Neural cell (in vitro differentiated cells): ENCODE data around the gene PDS5B.

Experiments used
- CTCF ChIP-seq: fragments of 450-650 bp; IDR thresholded peaks from 2 replicates; pipeline ENCODE4 v1.5.1; 2014; ENCODE audit warnings: antibody characterized with exemption, mild to moderate bottlenecking, moderate library complexity; ENCODE audit not compliant: poor library complexity, severe bottlenecking
- EP300 ChIP-seq: fragments of 450-650 bp; conservative IDR thresholded peaks from 2 replicates; pipeline ENCODE4 v1.6.1; 2014; ENCODE audit warnings: antibody characterized with exemption, mild to moderate bottlenecking, moderate library complexity; ENCODE audit not compliant: poor library complexity, severe bottlenecking
- EZH2 ChIP-seq: fragments of 200-600, 300-800 bp; shearing (Covaris generic), sonication (generic); IDR thresholded peaks from 2 replicates; pipeline ENCODE4 v1.6.1; 2014; ENCODE audit warnings: antibody characterized with exemption, low read length, borderline replicate concordance, mild to moderate bottlenecking; ENCODE audit not compliant: insufficient read depth, poor library complexity, severe bottlenecking
- MXI1 ChIP-seq: fragments of 450-650 bp; conservative IDR thresholded peaks from 2 replicates; pipeline ENCODE4 v1.6.1; 2014; ENCODE audit warnings: antibody characterized with exemption, mild to moderate bottlenecking; ENCODE audit not compliant: poor library complexity, severe bottlenecking
- POLR2AphosphoS5 ChIP-seq: IDR thresholded peaks from 2 replicates; pipeline ENCODE4 v1.6.1; 2012
- RAD21 ChIP-seq: fragments of 450-650 bp; conservative IDR thresholded peaks from 2 replicates; pipeline ENCODE4 v1.6.1; 2014; ENCODE audit warnings: antibody characterized with exemption, mild to moderate bottlenecking, moderate library complexity
- REST ChIP-seq: IDR thresholded peaks from 2 replicates; pipeline ENCODE4 v1.6.1; 2012; ENCODE audit warnings: borderline replicate concordance
- SMC3 ChIP-seq: fragments of 450-650 bp; conservative IDR thresholded peaks from 2 replicates; pipeline ENCODE4 v1.6.1; 2014; ENCODE audit warnings: antibody characterized with exemption, mild to moderate bottlenecking, moderate library complexity; ENCODE audit not compliant: poor library complexity
- TAF1 ChIP-seq: IDR thresholded peaks from 2 replicates; pipeline ENCODE4 v1.6.1; 2012; ENCODE audit warnings: low read depth

GRCh38 chr13:32545083-32545482, 41.2 kb upstream of the PDS5B start:
- TF ChIP-seq CTCF (no peak), EZH2 (no peak), SMC3 (no peak), POLR2AphosphoS5 (no peak), REST (no peak), MXI1 (no peak), TAF1 (no peak), EP300 (no peak), RAD21 (no peak)
